ENCODE data around the gene LRTM2.

DNA sequence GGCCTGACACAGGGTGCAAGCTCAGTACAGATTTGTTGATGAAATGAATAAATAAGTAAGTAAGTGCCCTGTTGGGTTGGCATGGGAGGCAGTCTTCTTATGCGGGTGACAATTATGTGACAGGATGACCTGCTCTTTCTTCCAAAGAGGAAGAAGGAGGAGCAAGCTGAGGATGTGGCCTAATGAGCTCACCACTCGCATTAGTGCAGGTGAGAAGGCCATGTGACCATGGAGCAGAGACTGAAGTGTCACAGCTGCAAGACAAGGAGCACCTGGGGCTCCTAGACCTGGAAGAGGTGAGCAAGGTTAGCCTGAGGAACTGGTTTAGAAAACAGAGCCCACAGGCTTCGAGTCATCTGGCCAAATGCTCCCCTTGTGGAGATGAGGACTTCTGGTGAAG, 34.9 kb downstream of the LRTM2 start:
- TF ChIP-seq, protein P1, sequence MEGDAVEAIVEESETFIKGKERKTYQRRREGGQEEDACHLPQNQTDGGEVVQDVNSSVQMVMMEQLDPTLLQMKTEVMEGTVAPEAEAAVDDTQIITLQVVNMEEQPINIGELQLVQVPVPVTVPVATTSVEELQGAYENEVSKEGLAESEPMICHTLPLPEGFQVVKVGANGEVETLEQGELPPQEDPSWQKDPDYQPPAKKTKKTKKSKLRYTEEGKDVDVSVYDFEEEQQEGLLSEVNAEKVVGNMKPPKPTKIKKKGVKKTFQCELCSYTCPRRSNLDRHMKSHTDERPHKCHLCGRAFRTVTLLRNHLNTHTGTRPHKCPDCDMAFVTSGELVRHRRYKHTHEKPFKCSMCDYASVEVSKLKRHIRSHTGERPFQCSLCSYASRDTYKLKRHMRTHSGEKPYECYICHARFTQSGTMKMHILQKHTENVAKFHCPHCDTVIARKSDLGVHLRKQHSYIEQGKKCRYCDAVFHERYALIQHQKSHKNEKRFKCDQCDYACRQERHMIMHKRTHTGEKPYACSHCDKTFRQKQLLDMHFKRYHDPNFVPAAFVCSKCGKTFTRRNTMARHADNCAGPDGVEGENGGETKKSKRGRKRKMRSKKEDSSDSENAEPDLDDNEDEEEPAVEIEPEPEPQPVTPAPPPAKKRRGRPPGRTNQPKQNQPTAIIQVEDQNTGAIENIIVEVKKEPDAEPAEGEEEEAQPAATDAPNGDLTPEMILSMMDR (IDR thresholded peaks at IDR 0.05), result no peak
- TF ChIP-seq POLR2A (IDR thresholded peaks at IDR 0.05), result no peak
